ENCODE results near the gene C2CD3. TPM values are rescaled to one million over a fixed set of nuclear protein-coding genes. Genes with fewer than 3 reads are reported as not detected.
"Not testable (repeated sequence)": the region's sequence is repeated elsewhere in the genome, so short reads cannot be mapped to it uniquely, and the experiment has no call there.

The C2CD3 gene
- total RNA-seq, 3 donors from 2014 or later = 28.9 to 32.4 (median 29.8) TPM

DNA sequence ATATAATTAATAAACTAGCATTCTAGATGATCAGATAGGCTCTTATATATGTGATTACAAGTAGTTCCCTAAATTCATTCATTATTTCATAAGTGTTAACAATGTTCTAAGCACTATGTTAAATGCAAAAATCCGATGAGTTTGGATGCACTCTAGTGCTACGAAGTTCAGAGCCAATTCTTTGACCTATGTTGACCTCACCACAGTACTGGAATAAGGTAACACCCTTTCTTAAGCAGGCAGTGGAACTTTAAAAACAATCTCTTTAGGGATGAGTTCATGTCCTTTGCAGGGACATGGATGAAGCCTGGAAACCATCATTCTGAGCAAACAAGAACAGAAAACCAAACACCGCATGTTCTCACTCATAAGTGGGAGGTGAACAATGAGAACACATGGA is 93.6 kb downstream of the C2CD3 start:
- no peak for DNase-seq
- no peak for ATAC-seq
- peaks cover 36% of the 10 kb centered on the region for H3K36me3 Mint-ChIP-seq (ENCODE audit: insufficient read depth)
- peaks cover 2% of the 10 kb centered on the region for H3K4me1 Mint-ChIP-seq (ENCODE audit: low read depth)
- no peaks in the 10 kb centered on the region for H3K9me3 Mint-ChIP-seq
- H3K27me3 Mint-ChIP-seq (ENCODE audit: low read depth) = no peaks in the 10 kb centered on the region
- H3K4me3 Mint-ChIP-seq = no peak overlapping the region

DNA sequence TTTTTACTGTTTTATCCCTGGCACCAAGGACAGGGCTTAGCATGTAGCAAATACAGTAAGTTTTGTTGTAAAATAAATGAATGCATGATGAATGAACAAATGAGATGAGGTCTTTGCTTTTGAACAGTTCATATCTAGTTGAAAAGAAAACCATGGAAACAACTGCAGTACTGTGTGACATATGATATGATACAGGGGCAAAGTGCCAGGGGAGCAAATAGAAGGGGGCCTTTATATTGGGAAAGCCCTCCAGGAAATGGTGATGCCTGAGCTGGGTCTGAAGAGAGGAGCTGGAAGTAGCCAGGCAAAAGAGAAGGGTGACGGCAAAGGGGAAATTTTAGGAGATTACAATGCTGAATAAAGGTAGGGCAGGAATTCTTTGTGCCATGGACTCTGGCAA is 98.1 kb downstream of the C2CD3 start:
- Mint-ChIP-seq H3K4me1 (ENCODE audit: low read depth) (peaks cover 2% of the 10 kb centered on the region), H3K27me3 (ENCODE audit: low read depth) (no peaks in the 10 kb centered on the region), H3K9me3 (no peaks in the 10 kb centered on the region), H3K36me3 (ENCODE audit: insufficient read depth) (peaks cover 45% of the 10 kb centered on the region), H3K4me3 (no peak overlapping the region)
- ATAC-seq (no peak), DNase-seq (no peak)

- Mint-ChIP-seq H3K27me3 (ENCODE audit: low read depth) (no peaks in the 10 kb centered on the region), H3K4me3 (no peak overlapping the region), H3K4me1 (ENCODE audit: low read depth) (peaks cover 2% of the 10 kb centered on the region), H3K36me3 (ENCODE audit: insufficient read depth) (peaks cover 47% of the 10 kb centered on the region), H3K9me3 (no peaks in the 10 kb centered on the region)
- DNase-seq (no peak), ATAC-seq (no peak)
Observed at GRCh38 chr11:74072286-74072685, 98.5 kb downstream of the C2CD3 start.

GRCh38 chr11:74070723-74071492 is 99.9 kb downstream of the C2CD3 start:
- Mint-ChIP-seq H3K9me3 (no peaks in the 10 kb centered on the region), H3K4me1 (ENCODE audit: low read depth) (no peaks in the 10 kb centered on the region), H3K27me3 (ENCODE audit: low read depth) (no peaks in the 10 kb centered on the region), H3K4me3 (no peak overlapping the region), H3K36me3 (ENCODE audit: insufficient read depth) (peaks cover 51% of the 10 kb centered on the region)
- ATAC-seq (no peak), DNase-seq (no peak)

- Mint-ChIP-seq H3K27me3 (ENCODE audit: low read depth) (no peaks in the 10 kb centered on the region), H3K4me3 (no peak overlapping the region), H3K36me3 (ENCODE audit: insufficient read depth) (peaks cover 61% of the 10 kb centered on the region), H3K9me3 (no peaks in the 10 kb centered on the region), H3K4me1 (ENCODE audit: low read depth) (no peaks in the 10 kb centered on the region)
- ATAC-seq = no peak
- DNase-seq = no peak
Observed at GRCh38 chr11:74069146-74070046, 101.4 kb downstream of the C2CD3 start.

- not testable (repeated sequence) for H3K27me3 Mint-ChIP-seq (ENCODE audit: low read depth); H3K4me1 Mint-ChIP-seq (ENCODE audit: low read depth); H3K4me3 Mint-ChIP-seq; ATAC-seq; DNase-seq; H3K9me3 Mint-ChIP-seq
- H3K36me3 Mint-ChIP-seq (ENCODE audit: insufficient read depth) = peaks cover 63% of the 10 kb centered on the region
Observed at GRCh38 chr11:74066663-74067062, 104.1 kb downstream of the C2CD3 start.

DNA sequence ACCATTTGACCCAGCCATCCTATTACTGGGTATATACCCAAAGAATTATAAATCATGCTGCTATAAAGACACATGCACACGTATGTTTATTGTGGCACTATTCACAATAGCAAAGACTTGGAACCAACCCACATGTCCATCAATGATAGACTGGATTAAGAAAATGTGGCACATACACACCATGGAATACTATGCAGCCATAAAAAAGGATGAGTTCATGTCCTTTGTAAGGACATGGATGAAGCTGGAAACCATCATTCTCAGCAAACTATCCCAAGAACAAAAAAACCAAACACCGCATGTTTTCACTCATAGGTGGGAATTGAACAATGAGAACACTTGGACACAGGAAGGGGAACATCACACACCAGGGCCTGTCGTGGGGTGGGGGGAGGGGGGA is 105.3 kb downstream of the C2CD3 start:
- not testable (repeated sequence) for DNase-seq; H3K9me3 Mint-ChIP-seq; H3K4me1 Mint-ChIP-seq (ENCODE audit: low read depth); H3K27me3 Mint-ChIP-seq (ENCODE audit: low read depth); H3K4me3 Mint-ChIP-seq; ATAC-seq
- H3K36me3 Mint-ChIP-seq (ENCODE audit: insufficient read depth) = peaks cover 63% of the 10 kb centered on the region

DNA sequence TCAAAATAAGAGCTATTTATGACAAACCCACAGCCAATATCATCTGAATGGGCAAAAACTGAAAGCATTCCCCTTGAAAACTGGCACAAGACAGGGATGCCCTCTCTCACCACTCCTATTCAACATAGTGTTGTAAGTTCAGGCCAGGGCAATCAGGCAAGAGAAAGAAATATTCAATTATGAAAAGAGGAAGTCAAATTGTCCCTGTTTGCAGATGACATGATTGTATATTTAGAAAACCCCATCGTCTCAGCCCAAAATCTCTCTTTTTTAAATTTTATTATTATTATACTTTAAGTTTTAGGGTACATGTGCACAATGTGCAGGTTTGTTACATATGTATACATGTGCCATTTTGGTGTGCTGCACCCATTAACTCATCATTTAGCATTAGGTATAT is 107.2 kb downstream of the C2CD3 start:
- not testable (repeated sequence) for H3K4me3 Mint-ChIP-seq; DNase-seq; ATAC-seq; H3K4me1 Mint-ChIP-seq (ENCODE audit: low read depth); H3K9me3 Mint-ChIP-seq; H3K27me3 Mint-ChIP-seq (ENCODE audit: low read depth)
- H3K36me3 Mint-ChIP-seq (ENCODE audit: insufficient read depth) = peaks cover 58% of the 10 kb centered on the region

DNA sequence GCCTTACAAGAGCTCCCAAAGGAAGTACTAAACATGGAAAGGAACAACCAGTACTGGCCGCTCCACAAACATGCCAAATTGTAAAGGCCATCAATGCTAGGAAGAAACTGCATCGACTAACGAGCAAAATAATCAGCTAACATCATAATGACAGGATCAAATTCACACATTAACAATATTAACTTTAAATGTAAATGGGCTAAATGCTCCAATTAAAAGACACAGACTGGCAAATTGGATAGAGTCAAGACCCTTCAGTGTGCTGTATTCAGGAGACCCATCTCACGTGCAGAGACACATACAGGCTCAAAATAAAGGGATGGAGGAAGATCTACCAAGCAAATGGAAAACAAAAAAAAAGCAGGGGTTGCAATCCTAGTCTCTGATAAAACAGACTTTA is 109.2 kb downstream of the C2CD3 start:
- DNase-seq; H3K27me3 Mint-ChIP-seq (ENCODE audit: low read depth); H3K4me1 Mint-ChIP-seq (ENCODE audit: low read depth); ATAC-seq; H3K4me3 Mint-ChIP-seq; H3K9me3 Mint-ChIP-seq: not testable (repeated sequence)
- peaks cover 48% of the 10 kb centered on the region for H3K36me3 Mint-ChIP-seq (ENCODE audit: insufficient read depth)

DNA sequence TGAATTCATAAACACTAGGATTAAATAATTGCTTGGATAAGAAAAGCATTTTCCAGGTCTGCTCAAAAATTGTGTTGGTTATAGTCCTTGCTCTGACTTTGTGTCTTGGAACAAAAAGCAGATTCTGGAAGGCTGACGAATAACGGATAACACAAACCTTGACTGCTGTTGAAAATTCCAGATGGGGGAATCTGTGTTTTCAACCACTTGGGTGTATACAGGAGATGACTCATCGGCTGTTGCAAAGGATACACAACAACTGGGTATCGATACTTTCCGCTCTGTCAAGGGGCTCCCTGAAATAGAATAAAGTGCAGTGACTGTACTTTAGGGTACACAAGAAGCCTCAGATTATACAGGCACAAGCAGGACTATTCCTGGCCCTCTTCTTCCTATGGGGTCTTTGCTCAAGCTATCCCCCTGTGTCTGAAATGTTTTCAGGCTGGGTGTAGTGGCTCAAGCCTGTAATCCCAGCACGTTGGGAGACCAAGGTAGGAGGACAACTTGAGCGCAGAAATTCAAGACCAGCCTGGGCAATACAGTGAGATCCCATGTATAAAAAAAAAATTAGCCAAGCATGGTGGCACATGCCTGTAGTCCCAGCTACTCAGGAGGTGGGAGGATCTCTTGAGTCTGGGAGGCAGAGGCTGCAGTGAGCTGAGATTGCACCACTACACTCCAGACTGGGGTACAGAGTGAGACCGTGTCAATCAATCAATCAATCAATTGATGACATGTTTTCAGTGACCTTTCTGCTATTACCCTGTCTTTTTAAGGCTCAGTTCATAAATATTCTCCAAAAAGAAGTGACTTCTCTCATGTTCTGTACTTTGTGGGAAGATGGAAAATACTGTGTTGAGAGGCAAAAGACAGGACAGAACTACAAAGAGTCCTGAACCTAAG is 113.3 kb downstream of the C2CD3 start:
- no peak for ATAC-seq
- Mint-ChIP-seq H3K9me3 (no peaks in the 10 kb centered on the region), H3K4me1 (ENCODE audit: low read depth) (peaks cover 3% of the 10 kb centered on the region), H3K27me3 (ENCODE audit: low read depth) (no peaks in the 10 kb centered on the region), H3K36me3 (ENCODE audit: insufficient read depth) (peaks cover 38% of the 10 kb centered on the region), H3K4me3 (no peak overlapping the region)
- DNase-seq = no peak

DNA sequence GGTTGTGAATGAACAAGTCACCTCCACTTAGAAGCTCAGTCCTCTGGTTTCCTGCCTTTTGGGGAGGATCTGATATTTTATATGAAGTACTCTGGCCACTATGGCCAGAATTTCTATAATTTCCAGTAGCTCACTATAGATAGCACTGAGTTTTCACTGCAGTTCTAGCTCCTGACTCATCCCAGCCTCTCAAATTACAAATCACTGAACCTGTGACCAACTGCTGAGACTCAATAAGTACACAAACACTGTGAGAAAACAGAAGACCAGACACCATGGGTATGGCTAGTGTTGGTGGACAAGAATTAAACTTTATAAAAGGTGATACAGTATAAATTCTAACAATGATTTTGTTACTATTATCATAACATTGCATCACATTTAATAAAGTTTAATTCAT is 114.9 kb downstream of the C2CD3 start:
- Mint-ChIP-seq H3K36me3 (ENCODE audit: insufficient read depth) (peaks cover 33% of the 10 kb centered on the region), H3K9me3 (no peaks in the 10 kb centered on the region), H3K4me1 (ENCODE audit: low read depth) (peaks cover 3% of the 10 kb centered on the region), H3K27me3 (ENCODE audit: low read depth) (no peaks in the 10 kb centered on the region), H3K4me3 (no peak overlapping the region)
- ATAC-seq = no peak
- no peak for DNase-seq

DNA sequence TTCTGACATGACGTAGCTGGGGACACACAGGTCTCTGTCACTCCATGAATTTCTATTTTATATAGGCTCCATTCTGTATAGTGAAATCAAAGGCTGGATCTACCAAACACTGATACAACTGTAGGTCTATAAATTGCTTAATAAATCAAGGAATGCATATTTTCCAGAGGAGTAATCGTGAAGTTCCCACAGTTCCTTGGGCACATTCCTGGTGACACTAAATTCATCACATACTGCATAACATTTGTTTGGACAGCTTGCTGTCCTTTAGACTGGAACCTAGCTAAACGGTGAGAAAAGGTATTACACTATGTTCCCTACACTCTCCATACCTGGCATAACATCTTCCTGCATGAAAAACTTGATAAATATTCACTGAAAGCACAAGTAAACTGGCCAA is 120.3 kb downstream of the C2CD3 start:
- DNase-seq = no peak
- Mint-ChIP-seq H3K9me3 (no peaks in the 10 kb centered on the region), H3K4me3 (no peak overlapping the region), H3K27me3 (ENCODE audit: low read depth) (no peaks in the 10 kb centered on the region), H3K4me1 (ENCODE audit: low read depth) (no peaks in the 10 kb centered on the region), H3K36me3 (ENCODE audit: insufficient read depth) (peaks cover 28% of the 10 kb centered on the region)
- ATAC-seq = no peak

GRCh38 chr11:74048993-74049392 is 121.8 kb downstream of the C2CD3 start:
- DNase-seq = no peak
- H3K4me1 Mint-ChIP-seq (ENCODE audit: low read depth) = no peaks in the 10 kb centered on the region
- H3K27me3 Mint-ChIP-seq (ENCODE audit: low read depth) = no peaks in the 10 kb centered on the region
- no peaks in the 10 kb centered on the region for H3K9me3 Mint-ChIP-seq
- no peak overlapping the region for H3K4me3 Mint-ChIP-seq
- no peak for ATAC-seq
- H3K36me3 Mint-ChIP-seq (ENCODE audit: insufficient read depth) = peaks cover 27% of the 10 kb centered on the region

DNA sequence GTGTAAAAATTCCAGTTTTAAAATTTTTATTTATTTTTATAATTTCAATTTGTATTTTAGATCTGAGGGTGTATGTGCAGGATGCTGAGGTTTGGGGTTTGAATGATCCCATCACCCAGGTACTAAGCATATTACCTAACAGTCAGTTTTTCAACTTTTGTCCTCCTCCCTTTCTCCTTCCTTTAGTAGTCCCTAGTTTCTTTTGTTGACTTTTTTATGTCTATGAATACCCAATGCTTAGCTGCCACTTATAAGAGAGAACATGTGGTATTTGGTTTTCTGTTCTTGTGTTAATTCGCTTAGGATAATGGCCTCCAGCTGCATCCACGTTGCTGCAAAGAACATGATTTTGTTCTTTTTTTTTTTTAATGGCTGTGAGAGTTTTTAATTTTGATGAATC is 126.3 kb downstream of the C2CD3 start:
- H3K9me3 Mint-ChIP-seq = no peaks in the 10 kb centered on the region
- H3K36me3 Mint-ChIP-seq (ENCODE audit: insufficient read depth) = peaks cover 38% of the 10 kb centered on the region
- H3K4me3 Mint-ChIP-seq = no peak overlapping the region
- DNase-seq (no peak), ATAC-seq (no peak)
- no peaks in the 10 kb centered on the region for H3K4me1 Mint-ChIP-seq (ENCODE audit: low read depth)
- H3K27me3 Mint-ChIP-seq (ENCODE audit: low read depth) = no peaks in the 10 kb centered on the region
